SH-SY5Y (cell line): ENCODE measurements around the gene FAM83C.

Experiments used
- GATA2 ChIP-seq: IDR thresholded peaks from 2 replicates; pipeline ENCODE4 v1.6.1; 2011; ENCODE audit warnings: mild to moderate bottlenecking, low read depth, low read length
- GATA3 ChIP-seq: IDR thresholded peaks from 2 replicates; pipeline ENCODE4 v1.6.1; 2011; ENCODE audit warnings: low read depth, mild to moderate bottlenecking, low read length, moderate library complexity

The FAM83C gene

GRCh38 chr20:35306931-35307517, 14.8 kb upstream of the FAM83C start:
- no peak for TF ChIP-seq GATA3
- no peak for TF ChIP-seq GATA2

GRCh38 chr20:35305682-35306556, 13.7 kb upstream of the FAM83C start:
- TF ChIP-seq GATA3 = no peak

- TF ChIP-seq GATA2 (no peak), GATA3 (no peak)
These were observed 12.7 kb upstream of the FAM83C start for GRCh38 chr20:35304956-35305355.

GRCh38 chr20:35303735-35304491, 11.7 kb upstream of the FAM83C start:
- no peak for TF ChIP-seq GATA3
- no peak for TF ChIP-seq GATA2

GRCh38 chr20:35303382-35303734, 11.1 kb upstream of the FAM83C start:
- TF ChIP-seq GATA3 (no peak), GATA2 (no peak)

GRCh38 chr20:35302421-35303335, 10.5 kb upstream of the FAM83C start:
- no peak for TF ChIP-seq GATA2
- no peak for TF ChIP-seq GATA3

GRCh38 chr20:35301426-35301825, 9.2 kb upstream of the FAM83C start:
- TF ChIP-seq GATA2 (no peak), GATA3 (no peak)

GRCh38 chr20:35300469-35301262, 8.4 kb upstream of the FAM83C start:
- TF ChIP-seq GATA3 = no peak
- TF ChIP-seq GATA2 = no peak

- no peak for TF ChIP-seq GATA2
- TF ChIP-seq GATA3 = no peak
These were observed 7.6 kb upstream of the FAM83C start for GRCh38 chr20:35299780-35300179.

- TF ChIP-seq GATA2 = no peak
- TF ChIP-seq GATA3 = no peak
These were observed 6.0 kb upstream of the FAM83C start for GRCh38 chr20:35298264-35298663.

GRCh38 chr20:35297740-35298139, 5.5 kb upstream of the FAM83C start:
- no peak for TF ChIP-seq GATA2
- TF ChIP-seq GATA3 = no peak

GRCh38 chr20:35297155-35297554, 4.9 kb upstream of the FAM83C start:
- TF ChIP-seq GATA3 (no peak), GATA2 (no peak)

GRCh38 chr20:35296101-35296554, 3.9 kb upstream of the FAM83C start:
- TF ChIP-seq GATA2 (no peak), GATA3 (no peak)

GRCh38 chr20:35295674-35296073, 3.4 kb upstream of the FAM83C start:
- TF ChIP-seq GATA2 (no peak), GATA3 (no peak)

GRCh38 chr20:35295058-35295457, 2.8 kb upstream of the FAM83C start:
- no peak for TF ChIP-seq GATA3
- TF ChIP-seq GATA2 = no peak
